ENCODE measurements around the gene PARD6B. TPM values are rescaled to one million over a fixed set of nuclear protein-coding genes. Genes with fewer than 3 reads are reported as not detected.

Gene PARD6B
- total RNA-seq, 1 experiment from 2014 or later = 41.3 TPM

DNA sequence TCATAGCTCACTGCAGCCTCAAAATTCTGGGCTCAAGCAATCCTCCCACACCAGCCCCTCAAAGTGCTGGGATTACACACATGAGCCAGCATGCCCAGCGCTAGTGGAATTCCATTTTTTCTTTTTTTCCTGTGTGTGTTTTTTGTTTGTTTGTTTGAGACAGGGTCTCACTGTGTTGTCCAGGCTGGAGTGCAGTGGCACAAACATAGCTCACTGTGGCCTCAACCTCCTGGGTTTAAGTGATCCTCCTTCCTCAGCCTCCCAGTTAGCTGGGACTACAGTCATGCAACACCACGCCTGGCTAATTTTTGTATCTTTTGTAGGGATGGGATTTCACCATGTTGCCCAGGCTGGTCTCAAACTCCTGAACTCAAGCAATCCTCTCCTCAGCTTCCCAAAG lies 14.1 kb upstream of the PARD6B start (continued):
- TF ChIP-seq, protein P1, sequence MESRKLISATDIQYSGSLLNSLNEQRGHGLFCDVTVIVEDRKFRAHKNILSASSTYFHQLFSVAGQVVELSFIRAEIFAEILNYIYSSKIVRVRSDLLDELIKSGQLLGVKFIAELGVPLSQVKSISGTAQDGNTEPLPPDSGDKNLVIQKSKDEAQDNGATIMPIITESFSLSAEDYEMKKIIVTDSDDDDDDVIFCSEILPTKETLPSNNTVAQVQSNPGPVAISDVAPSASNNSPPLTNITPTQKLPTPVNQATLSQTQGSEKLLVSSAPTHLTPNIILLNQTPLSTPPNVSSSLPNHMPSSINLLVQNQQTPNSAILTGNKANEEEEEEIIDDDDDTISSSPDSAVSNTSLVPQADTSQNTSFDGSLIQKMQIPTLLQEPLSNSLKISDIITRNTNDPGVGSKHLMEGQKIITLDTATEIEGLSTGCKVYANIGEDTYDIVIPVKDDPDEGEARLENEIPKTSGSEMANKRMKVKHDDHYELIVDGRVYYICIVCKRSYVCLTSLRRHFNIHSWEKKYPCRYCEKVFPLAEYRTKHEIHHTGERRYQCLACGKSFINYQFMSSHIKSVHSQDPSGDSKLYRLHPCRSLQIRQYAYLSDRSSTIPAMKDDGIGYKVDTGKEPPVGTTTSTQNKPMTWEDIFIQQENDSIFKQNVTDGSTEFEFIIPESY (IDR thresholded peaks at IDR 0.05; ENCODE audit: extremely low read depth, insufficient replicate concordance, low read length) = no peak
- TF ChIP-seq EZH2phosphoT487 (IDR thresholded peaks at IDR 0.05; ENCODE audit: borderline replicate concordance) (no peak), SP1 (IDR thresholded peaks at IDR 0.05; ENCODE audit: low read depth) (no peak), POLR2A (IDR thresholded peaks at IDR 0.05; ENCODE audit: borderline replicate concordance, extremely low read depth, insufficient read depth, insufficient read length) (no peak), FOSL1 (IDR thresholded peaks at IDR 0.05; ENCODE audit: low read depth) (no peak)

DNA sequence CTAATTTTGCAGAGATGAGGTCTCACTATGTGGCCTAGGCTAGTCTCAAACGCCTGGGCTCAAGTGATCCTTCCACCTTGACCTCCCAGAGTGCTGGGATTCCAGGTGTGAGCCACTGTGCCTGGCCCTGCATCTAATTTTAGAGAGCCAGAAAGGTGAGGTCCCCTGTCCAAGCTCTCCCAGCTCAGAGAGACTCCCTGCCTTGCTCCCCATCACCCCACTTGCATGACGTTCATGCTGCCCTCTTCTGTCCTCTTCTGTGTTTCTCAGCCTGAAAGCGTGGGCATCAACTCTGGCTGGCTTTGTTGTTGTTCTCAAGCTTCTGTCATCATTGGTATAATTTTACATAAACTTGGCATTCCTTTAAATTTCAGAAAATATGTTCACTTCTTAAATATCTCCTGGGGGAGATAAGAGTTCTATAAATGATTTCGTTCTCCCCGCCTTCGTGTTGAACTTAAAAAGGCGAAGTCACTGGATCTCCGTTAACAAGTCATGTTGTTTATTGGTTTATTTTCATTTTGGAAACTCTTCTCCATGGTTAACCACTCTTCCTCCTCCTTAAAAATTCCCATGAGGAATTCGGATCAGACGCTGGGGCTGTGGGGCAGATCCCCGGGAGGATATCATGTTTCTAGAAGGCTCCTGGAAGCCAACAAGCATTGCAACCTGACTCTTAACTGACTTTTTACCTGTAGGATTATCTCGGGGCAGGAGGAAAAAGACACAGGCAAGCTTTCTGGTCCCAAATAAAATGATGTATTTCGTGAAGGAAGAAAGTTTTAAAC lies 13.2 kb upstream of the PARD6B start:
- Histone ChIP-seq H2AFZ (ENCODE audit: low read depth, low read length, poor library complexity, severe bottlenecking) (peak overlapping the region; percentile 72), H3K79me2 (ENCODE audit: insufficient read depth, low read length) (no peaks in the 10 kb centered on the region), H4K20me1 (ENCODE audit: insufficient read depth) (no peaks in the 10 kb centered on the region), H3K4me3 (replicated peaks in 1 of 2; ENCODE audit: low read depth in 1 of 2, low read length in 2 of 2) (no peak overlapping the region), H3K36me3 (ENCODE audit: control insufficient read depth in 1 of 2, insufficient read depth in 2 of 2, low read length in 2 of 2) (no peaks in the 10 kb centered on the region), H3K27me3 (ENCODE audit: insufficient read depth, low read length) (no peaks in the 10 kb centered on the region), H3K4me1 (ENCODE audit: control insufficient read depth in 1 of 2, insufficient read depth in 2 of 2, low read length in 2 of 2) (peaks cover 18 to 75% of the 10 kb centered on the region in 2 experiments; a peak in 3 of 4 replicates), H3K4me2 (ENCODE audit: low read length) (peak overlapping the region; percentile 13; the same call in 1 of the 2 replicates), H3K9ac (ENCODE audit: low read length) (no peak overlapping the region), H3K27ac (ENCODE audit: low read depth, low read length) (no peak overlapping the region), H3K9me2 (ENCODE audit: insufficient read depth) (no peaks in the 10 kb centered on the region), H3K9me3 (ENCODE audit: control insufficient read depth in 1 of 2, insufficient read depth in 1 of 2, low read depth in 1 of 2, low read length in 2 of 2) (no peaks in the 10 kb centered on the region)
- ATAC-seq = peak; percentile 64
- ChIA-PET POLR2A (interaction anchor here (0.6 to 3.1 kb wide), 4 partner anchors 10 to 402 kb away, joined by 3 to 14 read pairs (median 4); partner anchors contain the start of gene PARD6B), RAD21 (ENCODE audit: low non-redundant PET in 1 of 2, low total read pairs in 2 of 2, uncharacterized antibody in 2 of 2, unreplicated experiment in 2 of 2) (interaction anchor here in 1 of 2 experiments (1.5 kb wide), 1 partner anchor 92 kb away, joined by 4 read pairs; no protein-coding TSS in a partner anchor), CTCF (interaction anchor here (1.0 to 2.0 kb wide), 4 partner anchors 10 to 92 kb away, joined by 3 to 8 read pairs (median 4); no protein-coding TSS in a partner anchor)
- TF ChIP-seq ZNF274 (IDR thresholded peaks at IDR 0.05; ENCODE audit: low read depth, low read length) (no peak), SIN3A (IDR thresholded peaks at IDR 0.05; ENCODE audit: low read depth) (no peak), RAD21 (IDR thresholded peaks at IDR 0.05; ENCODE audit: low read depth) (peak; percentile 45; the same call in 1 of the 2 replicates), POLR2A (IDR thresholded peaks at IDR 0.05; ENCODE audit: borderline replicate concordance, extremely low read depth, insufficient read depth, insufficient read length) (no peak), SRF (IDR thresholded peaks at IDR 0.05; ENCODE audit: low read depth) (no peak)
- TF ChIP-seq, protein P2, sequence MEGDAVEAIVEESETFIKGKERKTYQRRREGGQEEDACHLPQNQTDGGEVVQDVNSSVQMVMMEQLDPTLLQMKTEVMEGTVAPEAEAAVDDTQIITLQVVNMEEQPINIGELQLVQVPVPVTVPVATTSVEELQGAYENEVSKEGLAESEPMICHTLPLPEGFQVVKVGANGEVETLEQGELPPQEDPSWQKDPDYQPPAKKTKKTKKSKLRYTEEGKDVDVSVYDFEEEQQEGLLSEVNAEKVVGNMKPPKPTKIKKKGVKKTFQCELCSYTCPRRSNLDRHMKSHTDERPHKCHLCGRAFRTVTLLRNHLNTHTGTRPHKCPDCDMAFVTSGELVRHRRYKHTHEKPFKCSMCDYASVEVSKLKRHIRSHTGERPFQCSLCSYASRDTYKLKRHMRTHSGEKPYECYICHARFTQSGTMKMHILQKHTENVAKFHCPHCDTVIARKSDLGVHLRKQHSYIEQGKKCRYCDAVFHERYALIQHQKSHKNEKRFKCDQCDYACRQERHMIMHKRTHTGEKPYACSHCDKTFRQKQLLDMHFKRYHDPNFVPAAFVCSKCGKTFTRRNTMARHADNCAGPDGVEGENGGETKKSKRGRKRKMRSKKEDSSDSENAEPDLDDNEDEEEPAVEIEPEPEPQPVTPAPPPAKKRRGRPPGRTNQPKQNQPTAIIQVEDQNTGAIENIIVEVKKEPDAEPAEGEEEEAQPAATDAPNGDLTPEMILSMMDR (IDR thresholded peaks at IDR 0.05 in 2 of 3, conservative IDR thresholded peaks at IDR 0.05 in 1 of 3; ENCODE audit: borderline replicate concordance in 1 of 3, insufficient read depth in 1 of 3, low read depth in 2 of 3, low read length in 2 of 3) = peak in 2 of 3 experiments; percentile 5 to 27; a peak in 1 of 6 replicates
- BruUV-seq (replicated peaks) = no TSS peak
- intact Hi-C loops (cut with micrococcal nuclease) = no loop called here
- no peak for DNase-seq (ENCODE audit: low read depth, low spot score)

Data from HCT116 (cell line).